NCI-H748 treated with DMSO at 0.1 percent for 48 hours (cell line): ENCODE results near the gene MAD1L1.
"Not testable (repeated sequence)": the region's sequence is repeated elsewhere in the genome, so short reads cannot be mapped to it uniquely, and the experiment has no call there.

ENCODE experiments used
- DNase-seq: peaks from one replicate; lab custom pipeline; 2025; lab: John Stamatoyannopoulos, UW

Gene MAD1L1

DNA sequence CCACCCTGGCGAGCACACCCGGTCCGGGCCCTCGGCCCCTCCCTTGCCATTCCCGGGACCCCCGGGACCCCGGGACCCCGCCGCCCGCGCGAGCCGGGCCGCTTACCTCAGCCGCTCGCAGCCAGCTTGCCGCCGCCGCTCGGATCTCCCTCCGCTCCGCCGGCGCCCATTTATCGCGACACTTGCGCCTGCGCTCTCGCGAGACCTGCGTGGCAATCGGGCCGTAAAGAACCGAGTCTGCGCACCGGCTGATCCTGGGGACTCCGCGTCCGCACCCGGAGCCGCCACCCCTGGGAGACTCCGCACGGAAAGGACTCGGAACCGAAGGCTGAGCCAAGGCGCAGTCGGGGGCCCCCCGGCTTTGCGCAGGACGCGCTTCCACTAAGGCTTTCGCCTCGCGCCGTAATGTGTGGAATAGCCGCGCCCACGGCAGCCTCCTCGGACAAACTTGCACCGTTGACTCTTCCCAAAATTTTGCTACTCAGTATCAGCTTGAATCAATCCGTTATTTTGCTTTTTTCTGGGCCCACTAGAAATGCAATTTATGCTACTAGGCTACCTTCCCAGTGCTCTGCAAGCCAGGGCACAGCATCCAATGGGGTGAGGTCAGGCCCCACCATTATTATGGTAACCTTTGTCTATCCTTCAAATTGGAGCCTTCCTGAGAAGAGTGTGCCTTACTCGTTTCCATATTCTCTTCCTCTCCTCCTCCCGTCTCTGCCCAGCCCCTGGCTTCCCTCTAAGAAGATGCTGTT, at the start of gene MAD1L1:
Gene MAD1L1, minus strand, starts transcription at position 180 of the 755 bp plus-strand sequence. CDS start 2,812 bp downstream, outside the sequence.
- DNase-seq, result peak; percentile 54

DNA sequence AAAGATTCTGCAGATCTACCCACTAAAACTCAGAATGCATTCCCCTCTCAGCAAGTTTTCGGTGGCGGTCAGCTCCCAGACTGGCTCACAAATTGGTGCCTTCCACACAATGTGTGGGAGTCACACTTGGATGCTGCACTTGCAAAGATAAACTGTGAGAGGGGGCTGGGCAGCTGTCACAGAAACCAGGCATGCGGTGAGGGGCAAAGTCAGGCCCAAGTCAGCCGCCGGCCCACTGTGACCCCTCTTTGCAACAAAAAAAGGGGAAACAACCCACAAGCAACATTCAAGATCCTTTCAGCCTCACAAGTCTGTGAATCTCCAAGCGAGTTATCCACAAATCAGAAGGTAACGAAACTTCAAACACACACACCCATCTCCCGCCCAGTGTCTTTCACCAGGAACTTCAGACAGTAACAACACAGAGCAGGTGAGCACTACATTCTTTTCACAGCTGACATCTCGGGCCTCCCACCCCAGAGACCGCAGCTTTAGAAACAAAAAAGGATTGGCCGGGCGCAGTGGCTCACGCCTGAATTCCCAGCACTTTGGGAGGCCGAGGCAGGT, 49.5 kb upstream of the MAD1L1 start:
- no peak for DNase-seq

DNA sequence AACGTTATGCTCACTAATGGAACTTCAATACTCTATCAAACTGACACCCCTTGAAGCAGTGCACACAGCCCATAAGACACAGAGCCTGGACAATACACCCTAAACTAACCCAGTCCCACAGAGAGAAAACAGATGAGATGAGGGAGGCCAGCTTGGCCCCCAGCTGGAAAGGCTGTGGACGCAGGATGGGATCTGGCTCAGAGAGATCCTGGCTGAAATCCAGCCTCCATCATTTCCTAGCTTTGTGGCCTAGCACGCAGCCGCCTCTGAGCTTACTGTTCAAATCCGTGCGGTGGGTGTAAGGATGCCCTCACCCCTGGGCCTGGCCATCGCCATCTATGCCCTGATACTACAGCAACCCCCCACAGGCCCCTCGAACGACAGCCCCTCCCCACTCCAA, 48.8 kb upstream of the MAD1L1 start:
- no peak for DNase-seq

DNA sequence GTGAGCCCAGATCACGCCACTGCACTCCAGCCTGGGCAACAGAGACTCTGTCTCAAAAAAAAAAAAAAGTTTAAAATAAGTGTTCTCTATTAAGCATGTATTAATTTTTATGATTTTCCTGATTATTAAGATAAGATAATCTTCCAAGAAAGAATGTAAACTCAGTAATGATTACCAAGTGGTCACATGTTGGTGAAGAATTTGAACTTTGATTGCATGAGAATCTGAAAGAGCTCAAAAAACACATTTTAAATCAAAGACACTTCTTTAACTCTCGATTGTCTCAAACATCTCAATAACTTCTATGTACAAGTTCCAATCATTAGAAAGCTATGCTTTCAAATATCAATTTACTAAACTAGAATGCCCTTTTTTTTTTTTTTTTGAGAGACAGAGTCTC, 47.7 kb upstream of the MAD1L1 start:
- DNase-seq, result no peak

DNA sequence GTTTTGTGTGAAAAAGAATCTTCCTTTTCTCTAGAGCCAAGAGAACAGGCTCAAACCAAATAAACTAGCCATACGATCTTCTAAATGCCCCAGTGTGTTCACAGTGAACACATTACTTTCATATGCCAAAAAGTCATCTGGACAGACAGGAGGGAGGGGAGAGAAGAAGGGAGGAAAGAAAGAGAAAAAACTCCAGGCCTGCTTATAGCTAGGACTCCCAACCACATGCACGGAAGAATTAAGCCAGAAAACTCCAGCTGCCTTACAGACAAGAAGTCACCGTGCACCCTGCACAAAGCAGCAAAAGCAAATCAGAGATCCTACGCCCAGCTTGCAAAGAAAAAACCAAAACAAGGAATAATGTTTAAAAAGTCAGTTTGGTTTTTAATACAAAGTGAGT, 47.2 kb upstream of the MAD1L1 start:
- no peak for DNase-seq

DNA sequence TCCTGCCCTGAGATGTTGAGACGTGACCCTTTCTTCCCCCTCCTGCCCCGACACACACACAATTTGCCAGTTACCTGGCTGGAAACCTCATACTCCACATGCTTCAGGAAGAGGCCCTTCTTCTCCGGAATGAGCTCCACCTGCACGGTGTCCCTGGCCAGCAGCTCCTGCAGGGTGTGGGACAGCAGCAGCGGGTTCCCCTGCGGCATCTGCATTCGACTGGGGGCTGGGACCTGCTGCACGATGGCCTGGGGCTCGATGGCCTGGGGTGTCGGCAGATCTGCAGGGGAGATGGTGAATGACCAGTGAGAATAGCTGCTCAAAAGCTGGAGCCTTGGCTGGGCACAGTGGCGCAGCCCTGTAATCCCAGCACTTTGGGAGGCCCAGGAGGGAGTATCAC, 45.3 kb upstream of the MAD1L1 start:
- DNase-seq, result no peak

DNA sequence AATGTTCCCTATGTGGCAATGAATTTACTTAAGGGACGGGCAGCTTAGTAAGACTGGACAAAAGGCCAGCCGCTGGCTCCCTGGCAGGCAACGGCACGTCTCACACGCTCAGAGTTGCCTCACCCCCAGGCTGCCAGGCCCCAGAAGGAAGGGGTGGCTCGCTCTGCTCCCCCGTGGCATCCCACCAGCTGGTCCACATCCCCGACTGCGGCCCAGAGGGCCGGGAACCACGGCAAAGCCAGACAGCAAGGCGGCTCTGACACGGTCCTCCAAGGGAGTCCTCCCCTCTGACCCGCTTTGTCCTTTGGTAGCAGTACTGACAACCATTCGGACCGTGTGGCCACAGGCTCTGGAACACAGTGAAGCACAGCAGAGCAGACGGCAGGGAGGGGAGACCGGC, 43.4 kb upstream of the MAD1L1 start:
- no peak for DNase-seq

DNA sequence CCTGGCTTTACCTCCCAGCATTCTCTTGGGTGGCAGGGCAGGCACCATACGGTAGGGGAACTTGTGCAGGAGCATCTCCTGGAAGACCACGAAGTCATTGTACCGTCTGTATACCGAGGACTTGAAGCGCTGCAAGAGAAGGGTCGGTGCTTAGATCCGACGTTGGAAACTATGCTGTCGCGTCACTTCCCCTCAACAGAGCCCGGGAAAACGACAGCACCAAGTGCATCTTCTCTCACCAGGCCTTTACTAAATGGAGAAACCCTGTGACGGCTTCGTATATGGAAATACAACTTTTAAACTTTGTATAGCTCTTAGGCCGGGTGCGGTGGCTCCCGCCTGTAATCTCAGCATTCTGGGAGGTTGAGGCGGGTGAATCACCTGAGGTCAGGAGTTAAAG, 42.4 kb upstream of the MAD1L1 start:
- DNase-seq, result no peak

DNA sequence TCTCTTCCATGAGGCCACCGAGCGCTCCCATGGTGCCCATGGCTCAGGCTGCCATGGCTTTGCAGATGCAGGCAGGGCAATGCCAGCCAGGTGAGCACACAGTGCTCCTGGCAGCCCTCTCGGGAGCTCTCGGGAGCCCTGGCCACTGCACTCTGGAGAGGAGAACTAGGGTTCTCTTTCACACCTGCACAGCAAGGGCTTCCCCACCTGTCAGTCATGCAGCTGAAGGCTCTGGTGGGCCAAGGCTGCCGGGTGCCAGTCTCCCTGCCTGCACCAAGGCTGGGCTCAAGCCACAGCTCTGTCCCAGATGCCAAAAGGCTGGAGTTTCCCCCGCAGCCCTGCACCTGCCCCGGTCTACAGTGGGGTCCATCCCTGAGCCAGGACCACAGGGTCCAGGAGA, 41.9 kb upstream of the MAD1L1 start:
- DNase-seq, result no peak

DNA sequence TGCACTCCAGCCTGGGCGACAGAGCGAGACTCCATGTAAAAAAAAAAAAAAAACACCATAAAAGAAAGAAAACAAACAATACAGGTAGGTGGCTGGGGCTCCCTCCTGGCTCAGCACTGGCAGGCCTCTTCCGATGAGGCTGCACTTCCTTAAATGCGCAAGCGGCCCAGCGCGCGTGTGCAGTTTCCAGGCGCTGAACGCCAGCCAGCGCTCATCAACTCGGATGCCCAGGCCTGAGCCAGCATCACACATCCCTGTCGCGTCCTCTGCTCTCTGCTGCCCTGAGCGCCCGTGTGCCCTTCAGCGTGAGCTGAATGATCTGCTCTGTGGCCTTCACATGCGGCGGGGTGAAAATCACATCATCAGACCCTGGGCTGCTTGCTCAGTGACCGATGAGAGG, 41.1 kb upstream of the MAD1L1 start:
- DNase-seq, result no peak

DNA sequence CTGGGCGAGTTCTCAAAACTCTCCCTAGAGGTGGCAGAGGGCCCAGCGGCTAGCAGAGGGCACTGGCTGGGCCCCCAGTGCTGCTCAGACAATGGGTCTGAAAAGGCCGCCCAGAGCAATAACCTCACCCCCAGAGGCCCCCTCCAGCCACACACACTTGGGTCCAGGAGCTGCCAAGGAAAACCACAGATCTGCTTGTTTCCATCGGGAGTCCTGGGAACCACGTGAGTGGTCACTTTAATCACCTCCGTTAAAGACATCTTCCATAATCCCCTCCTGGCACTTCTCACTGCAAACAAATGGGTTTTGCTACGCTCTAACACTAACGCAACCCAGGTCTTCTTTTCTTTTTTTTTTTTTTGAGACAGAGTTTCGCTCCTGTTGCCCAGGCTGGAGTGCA, 39.3 kb upstream of the MAD1L1 start:
- no peak for DNase-seq

DNA sequence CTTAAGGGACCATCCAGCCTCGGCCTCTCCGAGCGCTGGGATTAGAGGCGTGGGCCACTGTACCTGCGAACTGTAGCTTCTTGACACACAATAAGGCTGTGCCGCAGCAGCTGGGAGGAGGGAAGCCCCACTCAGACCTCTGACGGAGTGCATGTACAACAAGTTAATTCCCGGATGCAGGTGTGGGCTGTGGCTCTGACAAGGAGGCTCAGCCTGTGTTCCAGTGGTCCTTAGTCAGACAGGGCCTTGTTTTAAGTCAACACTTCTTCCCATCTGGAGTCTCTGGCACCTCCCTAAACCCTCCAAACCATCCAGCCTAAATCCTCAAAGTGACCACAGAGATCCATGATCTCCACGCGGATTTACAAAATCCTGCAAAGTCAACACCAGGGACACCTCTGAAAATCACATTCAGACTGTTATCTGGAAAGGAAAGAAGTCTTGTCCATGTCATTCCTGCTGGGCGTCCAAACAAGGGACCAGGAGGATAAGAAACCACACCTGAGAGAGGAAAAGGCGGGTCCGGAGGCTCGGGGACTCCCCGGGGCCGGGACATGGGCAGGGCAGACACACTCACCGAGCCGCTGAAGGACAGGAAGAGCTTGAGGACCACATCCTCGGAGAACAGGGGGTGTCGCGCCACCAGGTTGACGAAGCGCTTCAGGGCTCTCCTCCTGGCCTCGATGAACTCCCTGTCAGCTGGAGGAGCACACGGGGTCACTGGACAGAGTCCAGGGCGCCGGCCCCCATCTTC, 38.7 kb upstream of the MAD1L1 start:
- DNase-seq, result no peak

DNA sequence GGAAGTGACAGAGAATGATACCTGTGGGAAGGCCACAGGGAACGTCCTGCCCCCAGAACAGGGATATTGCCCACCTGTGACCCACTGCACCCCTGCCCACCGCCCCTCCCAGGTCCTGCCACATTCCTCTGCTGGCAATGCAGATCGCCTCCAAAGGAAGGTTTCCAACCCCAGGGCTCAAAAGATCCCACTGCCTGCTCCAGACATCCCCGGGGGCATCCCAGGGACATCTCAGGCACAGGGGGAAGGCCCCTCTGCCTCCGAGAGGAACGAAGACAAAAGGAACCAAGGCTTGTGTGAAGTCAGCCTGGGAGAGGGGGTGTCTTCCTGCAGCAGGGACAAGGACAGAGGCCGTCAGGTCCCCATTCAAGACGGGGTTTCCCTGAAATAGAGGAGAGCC, 37.8 kb upstream of the MAD1L1 start:
- DNase-seq, result no peak

DNA sequence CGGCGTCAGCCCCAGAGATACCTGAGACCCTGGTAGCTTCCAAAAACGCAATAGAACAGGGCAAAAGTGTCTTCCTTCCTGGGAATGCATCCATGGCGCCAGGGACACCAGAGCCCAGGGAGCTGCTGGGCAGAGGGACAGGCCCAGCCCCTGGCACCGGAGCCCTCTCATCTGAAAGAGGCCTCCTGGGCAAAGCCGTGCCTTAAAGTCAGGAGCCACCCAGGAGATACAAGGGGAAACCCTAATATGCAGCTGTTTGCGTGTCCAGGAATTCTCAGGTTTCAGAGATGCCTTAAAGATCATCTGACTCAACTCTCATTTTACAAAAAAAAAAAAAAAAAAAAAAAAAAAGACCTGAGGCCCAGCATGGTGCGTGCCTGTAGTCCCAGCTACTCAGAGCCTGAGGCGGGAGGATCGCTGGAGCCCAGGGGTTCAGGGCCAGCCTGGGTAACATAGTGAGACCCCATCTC, 37.3 kb upstream of the MAD1L1 start:
- DNase-seq, result no peak

DNA sequence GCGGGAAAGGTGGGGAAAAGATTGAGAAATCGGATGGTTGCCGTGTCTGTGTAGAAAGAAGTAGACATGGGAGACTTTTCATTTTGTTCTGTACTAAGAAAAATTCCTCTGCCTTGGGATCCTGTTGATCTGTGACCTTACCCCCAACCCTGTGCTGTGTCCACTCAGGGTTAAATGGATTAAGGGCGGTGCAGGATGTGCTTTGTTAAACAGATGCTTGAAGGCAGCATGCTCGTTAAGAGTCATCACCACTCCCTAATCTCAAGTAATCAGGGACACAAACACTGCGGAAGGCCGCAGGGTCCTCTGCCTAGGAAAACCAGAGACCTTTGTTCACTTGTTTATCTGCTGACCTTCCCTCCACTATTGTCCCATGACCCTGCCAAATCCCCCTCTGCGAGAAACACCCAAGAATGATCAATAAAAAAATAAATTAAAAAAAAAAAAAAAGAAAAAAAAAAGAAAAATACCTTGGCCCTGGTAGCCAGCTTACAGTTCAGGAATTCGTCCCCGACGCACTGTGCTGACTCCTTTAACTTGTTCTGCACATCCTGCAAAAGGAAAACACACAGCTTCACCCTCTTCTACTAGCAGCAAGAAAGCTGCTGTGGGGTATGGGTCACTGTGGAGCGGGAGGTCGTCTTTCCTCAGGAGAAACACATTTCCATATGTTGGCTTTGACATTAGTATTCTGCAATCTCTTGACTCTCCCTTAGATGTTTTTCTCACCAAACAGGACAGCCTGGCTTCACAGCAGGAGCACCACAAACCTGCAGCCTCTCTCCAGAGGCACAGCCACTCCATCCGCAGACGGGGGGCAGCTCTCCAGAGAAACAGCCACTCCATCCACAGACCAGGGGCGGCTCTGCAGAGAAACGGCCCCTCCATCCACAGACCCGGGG, 36.6 kb upstream of the MAD1L1 start:
- not testable (repeated sequence) for DNase-seq

DNA sequence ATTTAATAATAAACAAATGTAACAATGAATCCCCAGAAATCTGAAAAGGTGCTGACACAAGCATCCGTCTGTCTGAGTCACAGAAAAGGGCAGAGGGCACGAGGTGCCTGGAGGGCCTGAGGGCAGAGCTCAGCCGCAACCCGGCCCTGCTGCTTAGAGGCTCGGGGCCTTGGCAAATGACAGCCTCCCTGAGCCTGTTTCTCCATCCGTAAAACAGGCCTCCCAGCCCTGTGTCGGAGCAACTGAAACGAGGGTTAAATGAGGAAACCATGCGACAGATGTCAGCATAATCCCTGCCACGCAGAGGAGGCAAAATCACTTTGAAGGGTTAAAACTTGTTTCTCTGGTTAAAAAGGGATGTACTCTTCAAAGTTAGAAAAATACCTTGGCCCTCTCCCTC, 34.2 kb upstream of the MAD1L1 start:
- DNase-seq, result no peak

DNA sequence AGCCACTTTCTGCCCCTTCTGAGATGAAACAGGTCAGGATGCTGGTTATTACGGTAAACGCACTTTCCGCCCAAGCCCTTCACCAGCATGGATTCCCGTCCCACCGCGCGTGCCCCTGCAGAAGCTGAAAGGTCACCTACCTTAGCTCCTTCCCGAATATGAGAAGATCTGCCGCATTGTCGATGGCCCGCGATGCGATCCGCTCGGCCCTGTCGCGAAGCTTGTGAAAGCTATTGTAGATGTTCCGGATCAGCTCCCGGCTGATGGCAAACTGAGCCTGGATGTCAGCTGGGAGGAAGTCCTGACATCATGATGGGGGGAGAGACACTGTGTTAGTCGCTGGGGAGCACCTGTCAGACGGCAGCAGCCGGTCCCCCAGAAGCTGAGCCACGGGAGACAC, 31.4 kb upstream of the MAD1L1 start:
- DNase-seq, result no peak

DNA sequence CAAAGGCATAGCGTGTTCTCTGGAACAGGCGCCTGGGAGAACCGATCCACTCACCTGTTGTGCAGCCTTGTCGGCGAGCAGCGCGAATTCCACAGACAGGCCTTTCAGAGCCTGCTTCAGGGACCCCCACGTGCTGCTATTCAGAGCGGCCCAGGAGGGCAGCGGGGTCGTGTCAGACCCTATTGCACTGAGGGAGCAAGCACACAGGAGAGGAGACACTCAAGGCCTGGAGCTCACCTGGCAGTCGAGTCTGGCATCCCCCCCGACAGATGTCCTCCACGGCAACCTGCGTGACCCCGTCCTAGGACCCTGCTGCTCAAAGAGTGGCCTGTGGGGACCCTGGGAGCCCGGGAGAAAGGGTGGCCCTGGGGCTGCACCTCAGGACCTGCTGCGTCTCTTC, 30.4 kb upstream of the MAD1L1 start:
- DNase-seq, result no peak

DNA sequence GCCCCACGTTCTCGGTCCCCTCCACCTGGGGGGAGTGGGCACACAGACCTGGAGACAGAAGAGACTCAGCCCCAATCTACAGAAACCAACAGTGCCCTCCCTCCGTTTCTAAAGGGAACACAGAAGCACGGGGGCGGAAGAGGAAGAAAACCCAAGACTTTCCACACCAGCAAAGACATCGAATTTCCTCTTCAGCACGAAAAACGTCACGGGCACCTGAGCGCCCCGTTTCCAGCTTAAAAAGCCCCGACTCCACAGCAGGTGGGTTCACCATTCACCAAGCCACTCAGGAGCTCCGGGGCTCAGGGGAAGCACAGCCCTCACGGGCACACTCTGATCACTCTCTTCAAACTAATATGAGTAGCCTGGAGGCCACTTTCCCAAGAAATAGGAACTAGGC, 28.9 kb upstream of the MAD1L1 start:
- no peak for DNase-seq

DNA sequence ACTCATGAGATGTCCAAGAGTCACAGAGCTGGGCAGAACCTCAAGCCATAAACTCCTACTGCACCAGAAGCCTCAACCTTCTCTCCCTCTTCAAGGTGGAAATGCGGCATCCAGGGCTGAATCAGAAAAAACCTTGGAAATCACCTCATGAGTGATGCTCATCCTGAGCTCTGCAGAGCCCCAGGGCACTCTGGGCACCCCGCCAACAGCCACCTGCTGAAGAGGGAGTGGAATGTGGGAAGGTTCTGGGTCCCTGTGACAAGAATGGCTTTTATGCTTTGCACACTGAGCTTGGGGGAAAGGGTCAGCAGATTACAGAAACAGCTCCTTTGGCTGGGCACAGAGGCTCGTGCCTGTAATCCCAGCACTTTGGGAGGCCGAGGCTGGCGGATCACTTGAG, 28.1 kb upstream of the MAD1L1 start:
- DNase-seq, result no peak

DNA sequence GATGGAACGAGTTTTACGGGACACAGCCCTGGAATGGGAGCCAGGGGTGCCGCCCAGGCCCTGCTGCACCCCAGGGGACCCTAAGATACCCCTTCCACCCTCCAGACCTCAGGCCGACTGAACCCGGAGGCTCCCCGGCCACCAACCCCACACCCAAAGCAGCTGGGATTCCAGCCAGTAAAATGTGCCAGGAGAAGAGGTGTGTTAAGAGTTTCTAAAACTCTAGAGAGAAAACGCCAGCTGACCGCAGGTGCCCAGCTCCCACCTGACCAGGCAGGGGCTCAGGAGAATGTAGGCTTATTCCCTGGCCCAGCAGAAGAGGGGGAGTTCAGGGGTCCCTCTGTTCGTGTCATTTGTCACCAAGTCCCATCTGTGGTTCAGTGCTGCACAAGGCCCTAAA, 26.7 kb upstream of the MAD1L1 start:
- DNase-seq, result no peak

DNA sequence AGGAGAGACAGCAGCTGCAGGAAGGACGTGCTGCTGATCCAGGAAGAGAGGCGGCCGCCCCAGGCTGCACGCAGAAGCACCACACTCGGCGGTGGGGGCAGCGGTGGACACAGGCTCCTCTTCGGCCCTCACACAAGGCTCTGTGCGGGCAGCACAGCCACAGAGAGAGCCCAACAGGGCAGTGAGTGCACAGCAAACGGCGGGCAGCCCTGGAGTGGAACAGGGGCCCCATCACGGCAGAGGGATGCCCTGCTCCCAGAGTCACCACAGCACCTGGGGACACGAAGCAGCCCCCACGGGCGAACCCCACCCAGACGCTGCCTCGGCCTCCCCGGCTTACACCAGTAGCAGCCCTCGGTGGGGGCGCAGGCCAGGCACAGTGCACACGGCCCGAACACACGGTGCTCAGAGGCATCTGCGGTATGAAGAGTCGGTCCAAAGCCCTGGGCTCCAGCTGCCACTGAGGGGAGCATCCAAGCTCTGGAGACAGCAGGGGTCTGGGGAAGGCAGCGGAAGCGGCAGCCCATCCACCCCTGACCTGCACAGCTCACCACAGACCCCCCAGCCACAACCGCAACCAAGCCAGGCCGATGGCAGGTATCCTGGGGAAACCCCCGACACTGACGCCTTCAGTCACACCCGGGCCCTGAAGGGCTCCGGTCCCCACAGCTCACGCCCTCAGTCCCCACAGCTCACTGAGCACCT, 26.1 kb upstream of the MAD1L1 start:
- DNase-seq, result no peak
